ENCODE measurements around the gene LGSN.
"Not testable (repeated sequence)": the region's sequence is repeated elsewhere in the genome, so short reads cannot be mapped to it uniquely, and the experiment has no call there.

DNA sequence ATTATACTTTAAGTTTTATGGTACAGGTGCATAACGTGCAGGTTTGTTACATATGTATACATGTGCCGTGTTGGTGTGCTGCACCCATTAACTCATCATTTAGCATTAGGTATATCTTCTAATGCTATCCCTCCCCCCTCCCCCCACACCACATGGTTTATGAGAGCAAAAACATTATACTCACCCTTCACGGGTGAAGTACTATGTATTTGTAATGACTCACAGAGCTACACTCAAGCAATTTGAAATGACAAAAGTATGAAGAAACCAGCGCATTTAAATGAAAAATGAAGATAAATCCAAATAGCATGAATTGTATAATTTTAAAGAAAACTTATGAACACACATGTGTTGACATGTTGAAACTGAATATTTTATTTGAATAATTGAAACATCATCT lies 93.8 kb downstream of the LGSN start:
- TF ChIP-seq CTCF (conservative IDR thresholded peaks at IDR 0.05; ENCODE audit: low read length); EZH2phosphoT487 (IDR thresholded peaks at IDR 0.05; ENCODE audit: borderline replicate concordance): not testable (repeated sequence)
